HG02970 (cell line): ENCODE measurements around the gene EPB41.

ENCODE experiments used
- ATAC-seq: cut with Tn5 transposase; IDR thresholded peaks from one replicate; pipeline ENCODE4 v1.9.1; 2021; ENCODE audit warnings: mild to moderate bottlenecking, moderate library complexity, moderate number of reproducible peaks; ENCODE audit not compliant: unreplicated experiment, low FRiP score

Gene EPB41

DNA sequence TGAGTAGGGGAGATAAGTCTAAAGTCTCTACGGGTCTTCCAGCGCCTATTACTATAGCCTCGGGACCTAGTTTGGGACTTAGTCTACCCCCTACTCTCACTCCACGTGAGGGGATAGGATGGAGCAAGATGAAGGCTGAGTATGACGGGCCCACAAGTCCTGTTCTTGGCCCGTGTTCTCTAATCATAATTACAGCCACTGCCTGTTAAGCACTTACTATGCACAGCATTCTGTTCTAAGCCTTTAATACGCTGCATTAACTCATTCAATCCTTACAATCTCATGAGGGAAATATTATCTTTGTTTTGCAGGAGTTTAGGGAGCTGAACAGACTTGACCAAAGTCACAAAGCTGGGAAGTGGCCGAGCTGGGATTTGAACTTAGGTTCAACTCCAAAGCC is 23.9 kb upstream of the EPB41 start:
- ATAC-seq, result no peak

DNA sequence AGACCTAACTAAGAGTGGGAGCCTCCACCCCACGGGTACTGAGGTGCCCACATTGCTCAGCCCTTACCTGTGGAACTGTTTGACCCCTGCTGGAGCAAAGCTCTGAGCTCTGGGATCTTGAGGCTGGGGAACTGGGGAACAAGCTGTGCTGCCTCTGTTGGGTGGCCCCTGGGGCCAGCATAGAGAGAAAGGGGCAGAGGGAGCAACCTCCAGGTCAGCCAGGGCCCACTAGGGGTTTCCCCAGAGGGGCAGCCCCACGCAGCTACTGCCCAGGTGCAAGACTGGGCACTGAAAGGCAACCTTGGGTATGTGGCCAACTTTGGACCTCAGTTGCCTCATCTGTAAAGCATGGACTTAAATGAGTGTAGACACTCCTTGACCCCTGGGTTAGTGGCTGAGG is 23.5 kb upstream of the EPB41 start:
- no peak for ATAC-seq

DNA sequence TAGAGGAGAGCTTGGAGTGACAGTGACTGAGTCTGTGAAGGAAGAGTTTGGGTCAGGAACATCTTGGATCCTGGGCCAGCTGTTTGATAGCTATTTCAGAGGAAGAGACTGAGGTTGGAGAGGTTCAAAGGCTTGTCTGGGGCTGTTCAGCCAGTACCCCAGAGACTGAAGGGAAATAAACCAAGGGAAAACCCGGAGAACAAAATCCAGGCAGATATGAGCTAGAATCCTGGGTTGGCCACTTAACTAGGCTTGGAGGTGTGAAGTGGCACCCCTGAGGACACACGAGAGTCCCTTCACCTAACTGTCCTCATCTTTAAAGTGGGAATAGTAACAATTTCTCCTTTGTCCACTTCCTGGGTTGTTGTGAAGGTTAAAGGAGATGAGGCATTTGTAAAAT is 23.1 kb upstream of the EPB41 start:
- ATAC-seq, result no peak

DNA sequence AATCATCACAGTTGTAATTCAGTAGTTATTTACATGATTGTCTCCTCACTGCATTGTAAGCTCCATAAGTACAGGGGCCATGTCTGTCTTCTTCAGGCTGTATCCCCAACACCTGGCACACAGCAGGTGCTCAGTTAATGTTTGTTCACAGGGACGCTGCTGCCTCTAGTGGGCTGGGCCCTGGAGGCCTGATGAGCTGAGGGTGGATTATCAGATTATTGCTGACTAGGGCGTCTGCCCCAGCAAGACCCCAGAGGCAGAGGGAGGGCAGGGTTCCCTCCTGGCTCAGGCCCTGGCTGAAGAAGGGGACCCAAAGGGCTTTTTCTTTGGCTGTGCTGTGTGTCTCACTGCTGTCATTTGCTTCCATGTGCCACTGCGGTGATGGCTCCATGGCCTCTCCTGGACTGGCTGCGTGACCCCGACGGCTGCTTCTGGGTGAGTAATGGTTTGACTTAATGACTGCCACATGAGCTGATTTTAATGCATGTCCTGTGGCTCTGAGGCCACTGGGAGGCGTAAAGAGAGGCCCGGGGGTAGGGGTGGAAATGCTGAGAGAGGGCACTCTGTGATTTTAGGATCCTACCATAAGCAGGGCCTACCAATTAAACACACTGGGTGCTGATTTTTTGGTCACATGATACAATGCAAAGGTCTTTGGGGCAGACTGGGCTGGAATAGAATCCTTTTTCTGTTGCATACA is 20.8 kb upstream of the EPB41 start:
- no peak for ATAC-seq

DNA sequence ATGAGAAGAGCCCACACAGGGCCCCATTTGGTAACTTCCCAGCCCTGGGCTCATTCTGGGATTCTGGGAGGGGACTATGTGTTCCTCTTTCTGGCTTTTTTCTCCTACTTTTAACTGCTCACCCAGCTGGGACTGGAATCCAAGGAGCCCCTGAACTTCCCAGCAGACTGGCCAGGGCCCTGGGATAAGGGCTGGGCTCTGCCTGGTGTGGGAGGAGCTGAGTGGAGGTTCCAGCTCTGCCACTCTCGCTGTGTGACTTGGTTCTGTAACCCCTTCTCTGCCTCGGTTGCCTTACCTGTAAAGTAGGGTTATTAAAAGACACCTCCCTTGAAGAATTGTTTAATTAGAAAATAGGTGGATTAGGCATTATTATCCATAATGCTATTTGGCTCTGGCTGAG is 19.6 kb upstream of the EPB41 start:
- ATAC-seq, result no peak

DNA sequence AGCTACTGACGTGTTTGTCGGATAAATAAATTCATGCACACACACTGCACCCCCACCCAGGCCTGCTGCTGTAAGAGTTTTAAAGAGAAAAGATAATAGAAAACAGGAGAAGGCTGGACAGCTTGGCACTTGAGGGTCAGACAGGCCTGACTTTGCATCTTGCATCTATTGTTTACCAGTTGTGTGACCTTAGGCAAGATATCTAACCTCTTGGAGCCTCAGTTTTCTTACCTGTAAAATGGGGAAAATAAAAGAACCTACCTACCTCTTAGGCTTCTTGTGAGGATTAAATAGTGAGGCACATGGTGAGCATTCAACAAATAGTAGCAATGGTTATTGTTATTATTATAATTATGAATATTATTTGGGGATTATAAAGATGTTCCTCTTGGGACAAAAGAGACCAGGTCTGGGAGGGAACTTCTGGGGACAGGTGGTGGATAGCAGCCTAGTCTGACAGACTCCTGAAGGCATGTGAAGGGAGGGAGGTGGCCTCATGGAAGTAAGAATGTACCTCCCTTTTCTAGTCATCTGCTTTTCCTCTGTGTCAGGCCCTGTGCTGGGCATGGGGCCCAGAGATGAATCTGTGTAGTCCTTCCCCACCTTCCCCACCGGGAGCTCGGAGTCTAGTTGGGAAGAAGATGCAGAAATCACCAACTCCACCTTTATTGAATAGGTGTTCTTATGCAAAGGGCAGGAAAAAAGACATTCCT is 18.3 kb upstream of the EPB41 start:
- ATAC-seq, result no peak

DNA sequence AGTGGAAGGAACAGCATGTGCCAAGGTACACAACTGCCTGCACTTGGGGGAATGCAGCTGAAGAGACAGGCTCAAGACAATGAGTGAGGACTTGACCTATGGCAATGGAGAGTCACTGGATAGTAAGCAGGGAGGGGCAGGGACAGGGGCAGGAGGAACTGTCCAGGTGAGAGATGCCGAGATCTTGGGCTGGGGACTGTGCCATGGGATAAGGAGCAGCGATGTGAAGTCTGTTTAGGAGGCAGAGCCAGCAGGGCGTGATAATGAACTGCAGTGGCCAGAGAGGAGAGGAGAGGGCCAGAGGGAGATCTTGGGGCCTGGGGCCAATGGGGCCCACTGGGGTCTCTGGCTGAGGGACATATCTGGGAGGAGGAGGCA is 17.8 kb upstream of the EPB41 start:
- ATAC-seq, result no peak

DNA sequence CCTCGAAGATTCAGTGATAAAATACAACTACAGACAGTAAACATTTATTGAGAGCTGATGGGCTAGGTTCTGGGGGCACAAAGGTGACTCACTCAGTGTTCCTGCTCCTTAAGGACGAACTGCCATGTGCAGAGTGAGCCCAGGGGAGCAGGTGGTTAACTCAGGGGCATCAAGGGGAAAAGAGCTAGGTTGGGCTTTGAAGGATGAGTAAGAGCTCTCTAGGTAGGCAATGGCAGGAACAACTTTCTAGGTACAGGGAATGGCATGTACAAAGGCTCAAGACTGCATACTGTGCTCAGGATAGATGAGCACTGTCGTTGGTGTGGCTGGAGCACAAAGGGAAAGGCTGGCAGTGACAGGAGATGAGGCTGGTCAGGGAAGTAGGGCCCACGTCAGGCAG is 16.6 kb upstream of the EPB41 start:
- ATAC-seq, result no peak

DNA sequence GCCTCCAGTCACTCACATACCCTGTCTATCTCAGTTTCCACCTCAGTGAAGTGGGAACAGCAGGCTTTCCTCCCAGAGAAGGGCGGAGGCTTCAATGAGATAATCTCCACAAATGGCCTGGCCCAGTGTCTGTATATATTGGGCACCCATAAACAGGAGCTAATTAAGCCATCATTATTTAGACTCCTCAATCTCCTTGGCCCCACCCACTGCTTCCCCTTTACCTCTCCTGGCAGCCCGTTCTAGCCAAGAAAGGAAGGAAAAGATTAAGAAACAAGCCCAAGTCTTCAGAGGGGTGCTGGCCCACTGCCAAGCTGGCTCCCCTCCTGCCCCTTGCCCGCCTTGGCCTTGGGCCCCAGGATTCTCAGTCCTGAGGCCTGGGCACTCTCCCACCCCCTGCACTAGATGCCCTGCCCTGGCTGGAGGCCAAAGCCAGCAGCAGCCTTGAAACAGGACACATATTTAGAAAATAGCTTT is 15.9 kb upstream of the EPB41 start:
- no peak for ATAC-seq

DNA sequence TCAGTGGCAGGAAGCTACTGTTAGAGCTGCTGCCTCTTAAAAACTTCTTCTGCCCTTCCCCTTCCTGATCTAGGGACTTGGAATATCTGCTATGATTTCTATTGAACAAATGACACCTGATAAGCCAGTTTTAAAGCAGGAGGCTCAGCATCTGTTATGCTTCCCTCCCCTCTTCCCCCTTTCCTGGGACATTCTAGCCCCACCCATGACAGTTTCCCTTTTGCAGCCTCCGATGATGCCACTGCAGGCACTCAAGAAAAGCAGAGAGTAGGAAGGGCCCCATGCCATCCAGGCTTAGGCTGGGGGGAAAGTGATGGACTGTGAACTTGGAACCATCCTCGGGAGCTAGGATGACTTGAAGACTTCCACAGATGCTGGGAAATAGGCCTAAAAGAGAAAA is 15.1 kb upstream of the EPB41 start:
- ATAC-seq, result no peak

DNA sequence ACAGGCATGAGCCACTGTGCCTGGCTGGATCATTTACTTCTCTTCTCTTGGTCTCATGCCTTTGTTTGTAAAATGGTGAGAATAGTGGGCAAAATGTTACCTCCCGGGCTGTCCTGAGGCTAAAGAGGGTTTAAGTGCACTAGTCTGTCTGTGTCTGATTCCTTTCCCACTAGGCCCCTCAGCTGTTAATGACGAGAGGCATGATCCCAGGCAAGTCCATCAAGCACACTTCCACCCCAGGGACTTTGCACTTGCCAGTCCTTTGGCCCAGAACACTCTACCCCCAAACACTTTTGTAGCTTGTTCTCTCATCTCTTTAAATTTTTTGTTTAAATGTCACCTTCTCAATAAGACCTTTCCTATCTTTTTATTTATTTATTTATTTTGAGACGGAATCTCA is 13.8 kb upstream of the EPB41 start:
- ATAC-seq, result no peak

DNA sequence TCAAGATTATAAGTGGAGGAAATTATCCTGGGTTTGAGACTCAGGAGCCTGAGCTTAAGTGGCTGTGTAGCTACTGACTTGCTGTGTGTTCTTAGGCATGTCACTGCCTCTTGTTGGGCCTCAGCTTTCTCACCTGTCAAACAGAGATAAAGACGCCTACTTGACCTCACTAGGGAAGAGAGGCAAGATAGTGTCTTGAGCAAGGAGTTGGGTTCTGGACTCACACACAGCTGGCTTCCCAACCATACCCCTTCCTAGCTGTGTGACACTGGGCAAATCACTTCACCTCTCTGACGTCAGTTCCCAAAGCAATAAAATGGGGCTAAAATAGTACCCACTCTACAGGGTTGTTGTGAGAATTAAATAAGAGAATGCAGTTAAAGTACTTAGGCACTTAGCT is 11.6 kb upstream of the EPB41 start:
- no peak for ATAC-seq

DNA sequence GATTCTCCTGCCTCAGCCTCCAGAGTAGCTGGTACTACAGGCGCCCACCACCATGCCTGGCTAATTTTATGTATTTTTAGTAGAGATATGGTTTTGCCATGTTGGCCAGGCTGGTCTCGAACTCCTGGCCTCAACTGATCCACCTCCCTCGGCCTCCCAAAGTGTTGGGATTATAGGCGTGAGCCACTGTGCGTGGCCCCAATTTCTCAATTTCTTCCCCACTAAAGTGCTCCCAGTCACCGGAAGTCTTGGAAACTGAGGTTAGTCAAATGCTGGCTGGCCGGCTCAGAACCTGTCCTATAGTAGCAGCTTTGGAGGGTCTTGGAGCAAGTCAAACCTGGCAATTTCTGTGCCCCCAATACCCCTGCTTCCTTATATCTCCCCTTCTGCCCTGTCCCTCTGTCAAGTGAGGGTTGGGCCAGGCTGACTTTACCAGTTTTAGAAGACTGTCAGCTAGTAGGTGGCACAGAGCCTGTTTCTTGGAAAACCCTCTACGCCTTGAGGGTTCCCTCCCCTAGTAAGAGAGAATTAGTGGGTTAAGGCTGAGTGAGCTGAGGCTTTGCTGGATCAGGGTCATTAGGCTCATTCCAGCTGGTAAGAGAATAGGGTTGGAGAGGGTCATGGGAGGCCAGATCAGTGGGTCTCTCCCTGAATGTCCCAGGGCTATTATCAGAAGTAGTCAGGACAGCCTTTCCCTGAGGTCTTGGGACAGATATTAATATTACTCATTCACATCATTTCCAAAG is 8.3 kb upstream of the EPB41 start:
- no peak for ATAC-seq

DNA sequence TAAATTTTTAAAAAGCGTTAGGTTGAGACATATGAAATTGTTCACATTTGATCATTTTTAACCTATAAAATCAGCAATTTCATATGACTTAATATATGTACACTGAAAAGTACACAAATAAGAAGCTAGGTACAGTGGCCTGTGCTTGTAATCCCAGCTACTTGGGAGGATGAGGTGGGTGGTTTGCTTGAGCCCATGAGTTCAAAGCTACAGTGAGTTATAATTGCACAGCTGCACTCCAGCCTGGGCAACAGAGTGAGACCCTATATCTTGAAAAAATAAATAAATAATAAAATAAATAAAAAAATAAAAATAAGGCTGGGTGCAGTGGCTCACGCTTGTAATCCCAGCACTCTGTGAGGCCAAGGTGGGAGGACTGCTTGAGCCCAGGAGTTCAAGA is 5.2 kb upstream of the EPB41 start:
- ATAC-seq, result no peak

DNA sequence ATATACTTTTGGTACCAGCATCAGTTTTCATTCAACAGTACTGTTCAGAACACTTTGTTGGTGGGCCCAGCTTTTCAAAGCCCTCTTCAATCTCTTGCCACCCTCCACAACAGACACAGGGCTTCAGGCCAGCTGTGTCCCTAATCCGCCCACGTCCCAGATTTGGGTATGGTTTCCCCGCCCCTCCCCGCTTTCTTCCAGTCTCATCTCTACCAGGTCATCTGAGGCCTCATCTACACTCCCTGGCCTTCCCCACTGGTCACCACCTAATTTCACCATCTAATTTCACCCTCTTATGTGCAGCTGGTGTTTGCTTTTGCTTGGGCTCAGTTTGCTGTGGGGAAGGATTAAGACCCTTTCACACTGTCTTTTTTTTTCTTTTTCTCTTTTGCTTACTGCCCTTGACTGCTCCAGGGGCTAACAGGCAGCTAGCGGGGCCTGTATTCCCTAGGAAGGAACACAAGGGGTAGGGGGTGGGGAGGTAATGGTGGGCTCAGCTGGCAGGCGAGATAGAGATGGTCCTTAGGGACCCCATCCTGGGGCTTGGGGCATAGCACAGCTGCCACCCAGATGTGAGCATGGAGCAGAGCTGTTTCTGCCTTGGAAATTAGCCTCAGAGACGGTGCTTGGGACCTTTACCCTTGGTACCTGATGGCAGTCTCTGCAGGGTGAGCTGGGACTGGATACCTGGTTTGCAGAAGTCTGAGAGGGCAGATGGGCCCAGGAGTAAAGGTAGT is 3.8 kb upstream of the EPB41 start:
- no peak for ATAC-seq

DNA sequence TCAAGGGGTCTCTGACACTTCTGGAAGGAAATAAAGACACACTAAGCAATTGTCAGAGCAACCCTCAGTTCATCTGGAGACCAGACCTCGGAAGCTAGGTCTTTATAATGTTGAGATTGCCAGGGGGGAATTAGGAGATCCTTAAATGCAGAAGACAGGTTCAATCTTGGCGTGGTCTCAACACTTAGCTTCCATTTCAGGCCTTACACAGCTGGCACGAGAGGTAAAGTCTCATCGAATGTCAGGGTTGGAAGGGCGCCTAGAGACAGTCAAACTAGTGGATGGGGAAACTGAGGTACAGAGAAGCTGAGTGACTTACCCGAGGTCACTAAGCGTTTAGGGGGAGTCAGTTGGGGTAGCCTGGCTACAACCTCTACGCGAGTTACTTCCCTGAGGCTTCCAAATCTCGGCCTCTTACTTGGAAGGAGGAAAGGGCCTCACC is 562 bp upstream of the EPB41 start:
- no peak for ATAC-seq

DNA sequence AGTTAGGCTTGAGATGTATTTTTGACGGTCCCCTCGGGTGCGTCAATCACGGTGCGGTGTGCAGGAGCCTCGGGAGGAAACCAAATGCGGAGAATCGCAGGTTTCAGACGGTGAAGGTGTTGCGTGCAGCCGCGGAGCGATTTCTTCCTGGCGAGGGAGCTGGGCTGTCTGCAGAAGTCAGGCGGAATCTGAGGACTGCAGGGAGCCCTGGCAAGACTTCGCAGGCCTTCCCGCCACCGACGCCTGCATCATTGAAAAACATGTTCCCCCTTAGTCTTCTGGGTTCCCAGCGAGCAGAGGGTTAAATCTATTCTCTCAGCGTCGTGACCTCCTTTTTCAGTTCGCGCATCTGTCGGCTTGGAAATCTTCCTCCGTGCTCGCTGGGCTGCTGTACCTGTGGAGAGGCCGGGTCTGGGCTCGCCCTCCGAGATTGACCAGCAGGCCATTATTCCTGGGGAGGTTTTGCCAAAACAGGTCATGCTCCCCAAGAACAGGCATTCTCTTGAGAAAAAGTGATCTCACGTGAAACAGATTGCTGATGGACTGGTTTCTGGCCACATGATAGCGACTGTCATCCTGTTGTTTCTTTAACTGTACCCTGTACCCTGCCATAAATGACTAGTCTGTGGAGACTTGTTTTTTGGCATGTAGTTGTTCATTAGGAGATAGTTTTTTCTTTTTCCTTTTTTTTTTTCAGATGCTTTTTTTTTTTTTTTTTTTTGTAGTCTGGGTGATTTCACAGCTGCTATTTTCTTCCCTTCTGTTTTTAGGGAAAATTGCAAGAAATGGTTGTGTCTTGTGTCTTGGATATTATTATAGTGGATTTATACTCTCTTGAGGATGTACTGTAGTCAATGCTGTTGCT is 894 bp downstream of the EPB41 start:
- no peak for ATAC-seq

DNA sequence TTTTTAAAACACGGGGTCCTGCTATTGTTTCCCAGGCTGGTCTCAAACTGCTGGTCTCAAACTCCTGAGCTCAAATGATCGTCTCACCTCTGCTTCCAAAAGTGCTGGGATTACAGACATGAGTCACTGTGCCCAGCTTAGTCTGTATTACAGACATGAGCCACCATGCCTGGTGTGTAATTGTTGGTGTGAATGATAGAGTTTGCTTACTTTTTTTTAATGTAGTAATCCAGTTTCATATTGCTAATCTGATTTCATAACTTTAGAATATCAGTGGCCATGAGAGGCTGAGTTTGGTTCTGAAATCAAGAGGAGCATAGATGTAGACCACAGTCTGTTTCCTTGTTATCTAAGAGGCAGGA is 3.4 kb downstream of the EPB41 start:
- ATAC-seq, result no peak

DNA sequence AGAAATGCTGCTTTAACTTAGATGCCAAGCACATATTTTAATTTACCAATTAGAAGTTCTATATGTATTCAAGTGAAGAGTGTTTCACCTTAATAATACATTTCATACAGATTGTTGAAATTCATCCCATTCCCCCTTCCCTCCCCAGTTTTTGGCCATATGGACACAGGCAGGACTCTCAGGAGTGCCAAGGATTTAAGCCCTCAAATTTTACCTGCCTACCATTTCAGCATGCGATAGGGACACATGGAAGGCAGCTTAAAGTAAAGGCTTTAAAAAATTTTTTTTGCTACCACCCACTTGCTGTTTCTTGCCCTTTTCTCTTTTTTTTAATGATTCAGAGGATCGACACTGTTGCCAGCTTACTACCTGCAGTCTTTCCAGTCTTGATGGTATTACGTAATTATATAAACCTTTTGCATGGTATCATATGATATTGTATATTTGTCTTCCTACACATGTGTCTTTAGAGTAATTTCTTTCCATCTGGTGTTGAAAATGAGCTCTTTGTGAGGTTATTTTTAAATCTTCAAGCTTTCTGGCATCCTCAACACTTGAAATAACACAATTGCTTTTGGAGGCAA is 7.0 kb downstream of the EPB41 start:
- no peak for ATAC-seq
